Tibial nerve (tissue), 4 donors: ENCODE results near the gene PLAAT3.

ENCODE experiments used
- CTCF ChIP-seq, 5 experiments: fragments of 200-600 bp in 3 of 5; fragments of 450-650 bp in 2 of 5; sonication (generic) in 3 of 5; IDR thresholded peaks; one replicate each; pipeline ENCODE4 v1.5.1; 2016 to 2019; ENCODE audit warnings: antibody characterized with exemption in 5 of 5, mild to moderate bottlenecking in 3 of 5, moderate library complexity in 2 of 5
- EP300 ChIP-seq, 2 donors: sonication (generic); formaldehyde crosslinking; IDR thresholded peaks; one replicate each; pipeline ENCODE4 v1.6.1; 2017; ENCODE audit warnings: antibody characterized with exemption in 2 of 2, mild to moderate bottlenecking in 1 of 2
- POLR2A ChIP-seq, 2 donors: fragments of 450-650 bp; IDR thresholded peaks; one replicate each; pipeline ENCODE4 v1.6.1; 2017; ENCODE audit warnings: antibody characterized with exemption in 2 of 2, mild to moderate bottlenecking in 2 of 2, moderate library complexity in 2 of 2

- TF ChIP-seq CTCF (IDR thresholded peaks at IDR 0.05) (no peak), POLR2A (IDR thresholded peaks at IDR 0.05) (no peak), EP300 (IDR thresholded peaks at IDR 0.05) (no peak)
Measured at GRCh38 chr11:63564056-63564774, 50.0 kb downstream of the PLAAT3 start.
